ENCODE data around the gene DNAAF1. TPM values are rescaled to one million over a fixed set of nuclear protein-coding genes. Genes with fewer than 3 reads are reported as not detected.

The DNAAF1 gene
- total RNA-seq, 1 donor from 2014 or later = not detected

DNA sequence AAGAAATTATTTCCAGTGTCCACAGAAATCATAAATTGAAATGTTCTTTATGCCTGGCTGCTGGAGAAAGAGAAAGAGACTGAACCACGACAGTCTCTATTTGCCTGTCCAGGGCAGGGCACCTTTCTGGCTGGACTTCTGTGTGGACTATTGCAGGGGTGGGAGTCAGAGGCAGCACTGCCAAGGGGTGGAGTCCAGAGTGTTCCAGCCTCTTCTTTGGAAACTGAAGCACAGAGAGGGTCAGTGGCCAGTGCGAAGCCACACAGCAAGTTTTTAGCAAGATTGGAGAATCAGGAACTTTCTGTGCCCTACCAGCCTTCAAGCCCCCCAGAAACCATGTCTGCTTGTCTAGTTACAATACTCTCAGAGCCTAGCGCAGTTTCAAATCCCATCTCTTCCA is 79.4 kb downstream of the DNAAF1 start:
- no peak overlapping the region for H3K4me3 Mint-ChIP-seq (ENCODE audit: unreplicated experiment)
- no peaks in the 10 kb centered on the region for H3K36me3 Mint-ChIP-seq (ENCODE audit: low read depth)
- TF ChIP-seq, protein P1, sequence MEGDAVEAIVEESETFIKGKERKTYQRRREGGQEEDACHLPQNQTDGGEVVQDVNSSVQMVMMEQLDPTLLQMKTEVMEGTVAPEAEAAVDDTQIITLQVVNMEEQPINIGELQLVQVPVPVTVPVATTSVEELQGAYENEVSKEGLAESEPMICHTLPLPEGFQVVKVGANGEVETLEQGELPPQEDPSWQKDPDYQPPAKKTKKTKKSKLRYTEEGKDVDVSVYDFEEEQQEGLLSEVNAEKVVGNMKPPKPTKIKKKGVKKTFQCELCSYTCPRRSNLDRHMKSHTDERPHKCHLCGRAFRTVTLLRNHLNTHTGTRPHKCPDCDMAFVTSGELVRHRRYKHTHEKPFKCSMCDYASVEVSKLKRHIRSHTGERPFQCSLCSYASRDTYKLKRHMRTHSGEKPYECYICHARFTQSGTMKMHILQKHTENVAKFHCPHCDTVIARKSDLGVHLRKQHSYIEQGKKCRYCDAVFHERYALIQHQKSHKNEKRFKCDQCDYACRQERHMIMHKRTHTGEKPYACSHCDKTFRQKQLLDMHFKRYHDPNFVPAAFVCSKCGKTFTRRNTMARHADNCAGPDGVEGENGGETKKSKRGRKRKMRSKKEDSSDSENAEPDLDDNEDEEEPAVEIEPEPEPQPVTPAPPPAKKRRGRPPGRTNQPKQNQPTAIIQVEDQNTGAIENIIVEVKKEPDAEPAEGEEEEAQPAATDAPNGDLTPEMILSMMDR (IDR thresholded peaks at IDR 0.05) = no peak
- no peak overlapping the region for H3K27ac Mint-ChIP-seq (ENCODE audit: unreplicated experiment)
- peaks cover 21% of the 10 kb centered on the region for H3K4me1 Mint-ChIP-seq (ENCODE audit: low read depth)
- DNase-seq (ENCODE audit: low spot score) = no peak
- H3K27me3 Mint-ChIP-seq (ENCODE audit: low read depth) = peaks cover 39% of the 10 kb centered on the region
- no peaks in the 10 kb centered on the region for H3K9me3 Mint-ChIP-seq (ENCODE audit: low read depth)

DNA sequence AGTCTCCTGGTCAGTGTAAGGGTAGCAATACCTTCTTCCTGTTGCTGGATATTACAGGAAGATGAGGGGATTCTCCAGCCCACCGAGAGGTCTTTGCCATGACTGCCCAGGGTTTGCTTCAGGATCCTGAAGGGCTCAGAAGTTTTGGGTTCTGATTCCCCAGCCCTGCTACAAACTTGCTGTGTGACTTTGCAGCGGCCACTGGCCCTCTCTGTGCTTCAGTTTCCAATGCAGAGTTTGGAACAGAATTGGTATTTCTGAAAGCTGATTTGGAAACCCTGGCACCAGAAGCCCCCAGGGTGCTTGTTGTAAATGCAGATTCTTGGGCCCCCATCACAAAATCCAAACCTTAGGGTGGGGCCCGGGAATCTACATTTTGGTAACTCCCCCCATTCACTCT is 80.0 kb downstream of the DNAAF1 start:
- Mint-ChIP-seq H3K4me1 (ENCODE audit: low read depth) (peaks cover 21% of the 10 kb centered on the region), H3K9me3 (ENCODE audit: low read depth) (no peaks in the 10 kb centered on the region), H3K27ac (ENCODE audit: unreplicated experiment) (no peak overlapping the region), H3K36me3 (ENCODE audit: low read depth) (no peaks in the 10 kb centered on the region), H3K27me3 (ENCODE audit: low read depth) (peaks cover 38% of the 10 kb centered on the region), H3K4me3 (ENCODE audit: unreplicated experiment) (no peak overlapping the region)
- DNase-seq (ENCODE audit: low spot score) = no peak
- TF ChIP-seq, protein P1 (IDR thresholded peaks at IDR 0.05) = no peak

DNA sequence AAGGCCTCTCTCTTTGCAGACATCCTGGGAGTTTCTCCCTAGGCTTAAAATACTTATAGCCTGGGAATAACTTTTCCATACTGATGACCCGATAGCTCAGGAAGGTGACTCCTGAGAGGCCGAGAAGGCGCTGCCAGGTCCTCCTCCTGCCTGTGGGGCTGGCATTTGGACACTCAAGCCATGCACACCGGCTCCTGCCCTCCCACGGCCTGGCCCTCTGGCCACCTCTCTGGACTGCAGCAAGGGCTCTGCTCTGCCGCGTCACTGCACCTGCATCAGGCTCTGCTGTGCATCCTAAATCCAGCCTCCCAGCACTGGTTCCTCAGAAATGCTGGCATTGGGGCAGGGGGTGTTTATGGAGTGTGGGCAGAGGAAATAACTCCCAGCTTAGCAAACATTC is 80.5 kb downstream of the DNAAF1 start:
- Mint-ChIP-seq H3K36me3 (ENCODE audit: low read depth) (no peaks in the 10 kb centered on the region), H3K9me3 (ENCODE audit: low read depth) (no peaks in the 10 kb centered on the region), H3K4me3 (ENCODE audit: unreplicated experiment) (no peak overlapping the region), H3K4me1 (ENCODE audit: low read depth) (peaks cover 21% of the 10 kb centered on the region), H3K27me3 (ENCODE audit: low read depth) (peaks cover 39% of the 10 kb centered on the region), H3K27ac (ENCODE audit: unreplicated experiment) (no peak overlapping the region)
- TF ChIP-seq, protein P1 (IDR thresholded peaks at IDR 0.05) = no peak
- DNase-seq (ENCODE audit: low spot score) = no peak

DNA sequence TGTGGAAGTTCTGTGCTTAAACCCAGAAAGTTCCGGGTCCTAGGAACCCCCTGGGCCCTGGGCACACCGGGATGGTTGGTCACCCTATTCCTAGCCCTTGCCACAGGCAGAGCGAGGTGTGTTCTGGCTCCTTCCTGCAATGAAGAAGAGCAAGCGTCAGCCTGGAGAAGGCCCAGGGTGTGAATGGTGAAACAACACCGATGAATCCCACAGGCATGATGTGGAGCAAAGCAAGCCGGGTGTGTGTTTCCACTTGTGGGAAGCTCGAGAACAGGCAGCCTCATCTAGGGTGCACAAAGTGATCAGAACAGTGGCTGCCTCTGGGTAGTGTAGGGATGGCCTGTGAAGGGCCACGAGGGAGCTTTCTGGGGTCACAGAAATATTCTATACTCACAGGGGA is 80.9 kb downstream of the DNAAF1 start:
- H3K27me3 Mint-ChIP-seq (ENCODE audit: low read depth) = peaks cover 42% of the 10 kb centered on the region
- no peak overlapping the region for H3K27ac Mint-ChIP-seq (ENCODE audit: unreplicated experiment)
- TF ChIP-seq, protein P1 (IDR thresholded peaks at IDR 0.05) = no peak
- H3K4me3 Mint-ChIP-seq (ENCODE audit: unreplicated experiment) = no peak overlapping the region
- H3K36me3 Mint-ChIP-seq (ENCODE audit: low read depth) = no peaks in the 10 kb centered on the region
- DNase-seq (ENCODE audit: low spot score) = no peak
- H3K9me3 Mint-ChIP-seq (ENCODE audit: low read depth) = no peaks in the 10 kb centered on the region
- H3K4me1 Mint-ChIP-seq (ENCODE audit: low read depth) = peaks cover 16% of the 10 kb centered on the region

Other genes starting within 250 kb of the DNAAF1 start
- 2.9 to 4.4 TPM (median 3.1 TPM) in 3 replicates for gene MLYCD, start 246.2 kb upstream of the DNAAF1 start, total RNA-seq
- gene OSGIN1, start 192.1 kb upstream of the DNAAF1 start, total RNA-seq = 1.3 to 2.8 TPM (median 2.5 TPM) in 3 replicates
- 0.40 to 0.72 TPM (median 0.58 TPM) in 3 replicates for gene NECAB2, start 177.1 kb upstream of the DNAAF1 start, total RNA-seq
- not detected in 3 replicates for gene SLC38A8, start 102.5 kb upstream of the DNAAF1 start, total RNA-seq
- 83.7 to 105 TPM (median 88.7 TPM) in 3 replicates for gene MBTPS1, start 28.4 kb upstream of the DNAAF1 start, total RNA-seq
- gene HSDL1, start 131 bp upstream of the DNAAF1 start, total RNA-seq = 15.2 to 25.5 TPM (median 20.8 TPM) in 3 replicates
- gene TAF1C, start 41.7 kb downstream of the DNAAF1 start, total RNA-seq = 22.2 to 33.9 TPM (median 26.9 TPM) in 3 replicates
- not detected in 3 replicates for gene ADAD2, start 45.8 kb downstream of the DNAAF1 start, total RNA-seq
- not detected in 3 replicates for gene KCNG4, start 94.7 kb downstream of the DNAAF1 start, total RNA-seq
- gene WFDC1, start 149.6 kb downstream of the DNAAF1 start, total RNA-seq = 3.5 to 5.7 TPM (median 5.6 TPM) in 3 replicates
- gene ATP2C2, start 223.2 kb downstream of the DNAAF1 start, total RNA-seq = not detected in 3 replicates

All from chondrocyte (in vitro differentiated cells).